ENCODE measurements around the gene SLC26A11.

DNA sequence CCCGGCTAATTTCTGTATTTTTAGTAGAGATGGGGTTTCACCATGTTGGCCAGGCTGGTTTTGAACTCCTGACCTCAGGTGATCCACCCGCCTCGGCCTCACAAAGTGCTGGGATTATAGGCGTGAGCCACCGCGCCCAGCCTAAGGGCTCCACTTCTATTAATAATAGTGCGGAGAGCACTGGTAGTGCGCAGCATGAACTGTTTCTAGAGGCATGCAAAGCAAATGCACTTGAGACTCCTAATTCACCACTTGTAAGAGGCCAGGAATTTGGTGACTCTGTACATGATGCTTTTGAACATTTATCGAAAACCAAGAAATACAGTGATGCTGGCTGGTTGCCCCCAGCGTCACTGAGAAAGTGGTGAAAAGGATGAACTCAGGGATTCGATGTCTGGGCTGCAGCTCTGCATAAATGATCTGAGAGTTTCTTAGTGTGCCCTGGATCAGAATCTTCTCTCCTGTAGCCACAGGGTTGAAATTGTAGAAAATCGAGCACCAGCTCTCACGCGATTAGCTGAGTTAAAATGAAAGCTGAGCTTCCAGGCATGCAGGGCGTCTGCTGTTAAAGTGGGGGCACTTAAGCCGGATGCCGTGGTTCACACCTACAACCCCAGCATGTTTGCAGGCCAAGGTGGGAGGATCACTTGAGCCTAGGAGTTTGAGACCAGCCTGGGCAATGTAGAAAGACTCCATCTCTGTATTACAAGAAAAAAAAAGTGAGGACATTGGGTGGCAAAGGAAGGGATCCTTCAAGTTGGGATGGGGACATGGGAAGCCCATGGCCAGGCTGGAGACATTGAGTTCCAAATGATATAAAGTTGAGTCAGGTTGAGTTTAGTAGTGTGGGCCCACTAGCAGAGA, 45.2 kb downstream of the SLC26A11 start:
- TF ChIP-seq SUZ12 (IDR thresholded peaks at IDR 0.05; ENCODE audit: extremely low read depth, insufficient read depth, insufficient read length) (no peak), YY1 (IDR thresholded peaks at IDR 0.05; ENCODE audit: insufficient read depth, insufficient read length) (no peak), ZNF274 (IDR thresholded peaks at IDR 0.05; ENCODE audit: low read depth, low read length) (no peak)

Data from NT2/D1 (cell line).